ENCODE measurements around the gene NREP.
"Not testable (repeated sequence)": the region's sequence is repeated elsewhere in the genome, so short reads cannot be mapped to it uniquely, and the experiment has no call there.

Gene NREP

GRCh38 chr5:111735583-111736270, 21.3 kb downstream of the NREP start:
- DNase-seq: peak; percentile 6

GRCh38 chr5:111734597-111734996, 22.4 kb downstream of the NREP start:
- DNase-seq: no peak

GRCh38 chr5:111734013-111734412, 23.0 kb downstream of the NREP start:
- no peak for DNase-seq

- no peak for DNase-seq
Observed at GRCh38 chr5:111733571-111733970, 23.4 kb downstream of the NREP start.

GRCh38 chr5:111731638-111732037, 25.4 kb downstream of the NREP start:
- DNase-seq: no peak

GRCh38 chr5:111730659-111731382, 26.2 kb downstream of the NREP start:
- no peak for DNase-seq

GRCh38 chr5:111728941-111729340, 28.1 kb downstream of the NREP start:
- no peak for DNase-seq

GRCh38 chr5:111726986-111727385, 30.0 kb downstream of the NREP start:
- DNase-seq: no peak

GRCh38 chr5:111722140-111722539, 34.9 kb downstream of the NREP start:
- DNase-seq: no peak

- no peak for DNase-seq
Observed at GRCh38 chr5:111720333-111720890, 36.6 kb downstream of the NREP start.

- DNase-seq: no peak
Observed at GRCh38 chr5:111719773-111720172, 37.2 kb downstream of the NREP start.

GRCh38 chr5:111716789-111717188, 40.2 kb downstream of the NREP start:
- not testable (repeated sequence) for DNase-seq

GRCh38 chr5:111707630-111708164, 49.3 kb downstream of the NREP start:
- DNase-seq: no peak

GRCh38 chr5:111706345-111706744, 50.6 kb downstream of the NREP start:
- no peak for DNase-seq

- DNase-seq: no peak
Observed at GRCh38 chr5:111704452-111705085, 52.4 kb downstream of the NREP start.

- no peak for DNase-seq
Observed at GRCh38 chr5:111703662-111704061, 53.3 kb downstream of the NREP start.

- no peak for DNase-seq
Observed at GRCh38 chr5:111699976-111700375, 57.0 kb downstream of the NREP start.

GRCh38 chr5:111699324-111699723, 57.7 kb downstream of the NREP start:
- no peak for DNase-seq

GRCh38 chr5:111697881-111698757, 58.9 kb downstream of the NREP start:
- DNase-seq: no peak

GRCh38 chr5:111697215-111697614, 59.8 kb downstream of the NREP start:
- no peak for DNase-seq

GRCh38 chr5:111695991-111696390, 61.0 kb downstream of the NREP start:
- no peak for DNase-seq

- no peak for DNase-seq
Observed at GRCh38 chr5:111694133-111694532, 62.9 kb downstream of the NREP start.

Data from stimulated activated CD4-positive, alpha-beta T cell treated with anti-CD3 and anti-CD28 coated beads, Interleukin-12 subunit alpha, Interleukin-12 subunit beta, amount 100 ng/mL, for 4 hours (primary cell).